CD14-positive monocyte (primary cell): ENCODE results near the gene SHISAL1. TPM values are rescaled to one million over a fixed set of nuclear protein-coding genes. Genes with fewer than 3 reads are reported as not detected.

Experiments used
- DNase-seq, 3 donors: peaks; one replicate each; pipeline ENCODE4 v3.0.0-alpha.2; 2011 to 2022
- H2AFZ ChIP-seq: 2 replicates; pipeline ENCODE4 v1.6.0; 2012; ENCODE audit warnings: mild to moderate bottlenecking, low read depth, low read length, inconsistent platforms; ENCODE audit not compliant: insufficient read depth, poor library complexity, severe bottlenecking
- H3K27ac ChIP-seq, 2 donors: 1 replicate in 1 of 2; 2 replicates in 1 of 2; pipeline ENCODE4 v1.5.1; 2012 to 2013; ENCODE audit warnings: low read length in 2 of 2, control low read depth in 1 of 2, inconsistent platforms in 1 of 2, low read depth in 1 of 2, mild to moderate bottlenecking in 1 of 2
- H3K27me3 ChIP-seq, 2 donors: one replicate each; pipeline versions ENCODE4 v1.6.0 to v1.6.1; 2011 to 2013; ENCODE audit warnings: low read length in 2 of 2; ENCODE audit not compliant: control insufficient read depth in 2 of 2, insufficient read depth in 2 of 2
- H3K36me3 ChIP-seq, 2 donors: replicated peaks in 1 of 2; 1 replicate in 1 of 2; 2 replicates in 1 of 2; pipeline versions ENCODE4 v1.5.1 to v1.6.1; 2012 to 2013; ENCODE audit warnings: low read length in 2 of 2, control low read depth in 1 of 2, inconsistent platforms in 1 of 2, mild to moderate bottlenecking in 1 of 2; ENCODE audit not compliant: insufficient read depth in 2 of 2, control insufficient read depth in 1 of 2
- H3K4me1 ChIP-seq, 2 donors: 1 replicate in 1 of 2; 2 replicates in 1 of 2; pipeline versions ENCODE4 v1.5.1 to v1.6.1; 2012 to 2013; ENCODE audit warnings: low read length in 2 of 2, control low read depth in 1 of 2, inconsistent platforms in 1 of 2, mild to moderate bottlenecking in 1 of 2, moderate library complexity in 1 of 2; ENCODE audit not compliant: insufficient read depth in 2 of 2, control insufficient read depth in 1 of 2
- H3K4me2 ChIP-seq: replicated peaks from 2 replicates; pipeline ENCODE3; 2012; ENCODE audit warnings: low read length, moderate library complexity, mild to moderate bottlenecking; ENCODE audit not compliant: poor library complexity, severe bottlenecking; ENCODE audit errors: extremely low read depth
- H3K4me3 ChIP-seq, 3 experiments: fragments of 200-600 bp in 1 of 3; sonication (generic) in 1 of 3; replicated peaks in 1 of 3; 1 replicate in 2 of 3; 2 replicates in 1 of 3; pipeline ENCODE4 v1.5.1; 2011 to 2013; ENCODE audit warnings: low read length in 3 of 3, mild to moderate bottlenecking in 3 of 3, control low read depth in 2 of 3, low read depth in 2 of 3, inconsistent platforms in 1 of 3, moderate library complexity in 1 of 3
- H3K79me2 ChIP-seq: 2 replicates; pipeline ENCODE4 v1.6.0; 2012; ENCODE audit warnings: mild to moderate bottlenecking, control low read depth, inconsistent platforms, low read length, moderate library complexity; ENCODE audit not compliant: insufficient read depth
- H3K9ac ChIP-seq: 2 replicates; pipeline ENCODE4 v1.6.0; 2017; ENCODE audit warnings: low read length, mild to moderate bottlenecking; ENCODE audit not compliant: insufficient read depth, poor library complexity, severe bottlenecking
- H3K9me3 ChIP-seq, 2 donors: replicated peaks in 1 of 2; 1 replicate in 1 of 2; 2 replicates in 1 of 2; pipeline versions ENCODE4 v1.5.1 to v1.6.1; 2012 to 2013; ENCODE audit warnings: low read length in 2 of 2, control low read depth in 1 of 2; ENCODE audit not compliant: control insufficient read depth in 1 of 2, insufficient read depth in 1 of 2
- H4K20me1 ChIP-seq: 2 replicates; pipeline ENCODE4 v1.6.0; 2012; ENCODE audit warnings: mild to moderate bottlenecking, low read length, control low read depth, moderate library complexity; ENCODE audit not compliant: insufficient read depth
- H3K27ac Mint-ChIP-seq, 7 donors: one replicate each; pipeline ENCODE4 v1.8.0; 2020; ENCODE audit warnings: mild to moderate bottlenecking in 7 of 7, mixed read lengths in 7 of 7, moderate library complexity in 6 of 7, inconsistent platforms in 2 of 7
- H3K27me3 Mint-ChIP-seq, 3 donors: one replicate each; pipeline ENCODE4 v1.8.0; 2021 to 2022; ENCODE audit warnings: low read depth in 3 of 3, mild to moderate bottlenecking in 3 of 3, mixed read lengths in 3 of 3, moderate library complexity in 3 of 3, inconsistent platforms in 1 of 3
- H3K36me3 Mint-ChIP-seq, 2 donors: one replicate each; pipeline ENCODE4 v1.8.0; 2020; ENCODE audit warnings: mixed read lengths in 2 of 2, inconsistent platforms in 1 of 2, mild to moderate bottlenecking in 1 of 2
- H3K4me1 Mint-ChIP-seq: one replicate; pipeline ENCODE4 v1.8.0; 2020; ENCODE audit warnings: mild to moderate bottlenecking, mixed read lengths
- H3K4me3 Mint-ChIP-seq, 2 donors: one replicate each; pipeline ENCODE4 v1.8.0; 2020; ENCODE audit warnings: mild to moderate bottlenecking in 2 of 2, mixed read lengths in 2 of 2, moderate library complexity in 1 of 2
- H3K9me3 Mint-ChIP-seq, 7 donors: one replicate each; pipeline ENCODE4 v1.8.0; 2020 to 2022; ENCODE audit warnings: mixed read lengths in 7 of 7, mild to moderate bottlenecking in 6 of 7, moderate library complexity in 6 of 7, inconsistent platforms in 2 of 7
- WGBS: methylation state at CpG from one replicate; pipeline ENCODE4 v1.1.5; 2013; ENCODE audit warnings: missing lambda C conversion rate; ENCODE audit not compliant: insufficient coverage; 5-methylcytosine and 5-hydroxymethylcytosine counted together
- intact Hi-C, 2 donors: fragments of 100-400 bp; cut with micrococcal nuclease; formaldehyde crosslinking; loops; one replicate each; pipeline versions ENCODE4 v1.15.0 to v1.15.1; 2023
- polyA plus RNA-seq, 3 donors: library from polyadenylated mRNA; depleted of rRNA in 1 of 3; unstranded in 2 of 3; stranded (reverse) in 1 of 3; fragments of 300-500 nt in 2 of 3; fragments of >200 nt in 1 of 3; fragmentation: Illumina TruSeq in 2 of 3; gene quantifications; 1 replicate in 2 of 3; 2 replicates in 1 of 3; pipeline ENCODE4 v1.2.3, GENCODE V29; 2012 to 2021
- TF ChIP-seq, protein P1 (sequence below): fragments of 200-600 bp; IDR thresholded peaks from one replicate; pipeline ENCODE4 v1.8.0; 2022; ENCODE audit warnings: antibody characterized with exemption, mild to moderate bottlenecking

SHISAL1 gene
- polyA plus RNA-seq, 3 donors: not detected

DNA sequence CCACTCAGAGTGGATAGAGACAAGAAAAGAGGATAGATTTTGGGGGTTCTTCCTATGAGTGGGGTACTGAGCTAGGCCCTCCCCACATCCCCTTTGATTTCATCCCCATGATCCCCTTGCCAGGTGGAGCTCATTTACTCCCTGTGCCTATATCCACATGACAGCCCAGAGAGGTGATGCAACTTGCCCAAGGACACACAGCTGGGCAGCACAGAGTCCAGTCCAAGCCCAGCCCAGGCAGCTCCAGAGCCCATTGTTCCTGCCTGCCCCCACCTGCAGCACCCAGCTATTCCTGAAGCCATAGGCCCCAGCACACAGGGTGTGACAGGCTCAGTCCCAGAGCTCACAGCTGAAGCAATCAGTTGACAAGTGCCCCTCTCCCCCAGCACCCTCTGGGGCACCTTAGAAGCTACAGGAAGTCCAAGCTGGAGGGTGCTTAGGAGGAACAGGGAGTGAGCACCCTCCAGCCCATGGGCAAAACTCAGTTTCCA is 41.7 kb downstream of the SHISAL1 start:
- TF ChIP-seq, protein P1, sequence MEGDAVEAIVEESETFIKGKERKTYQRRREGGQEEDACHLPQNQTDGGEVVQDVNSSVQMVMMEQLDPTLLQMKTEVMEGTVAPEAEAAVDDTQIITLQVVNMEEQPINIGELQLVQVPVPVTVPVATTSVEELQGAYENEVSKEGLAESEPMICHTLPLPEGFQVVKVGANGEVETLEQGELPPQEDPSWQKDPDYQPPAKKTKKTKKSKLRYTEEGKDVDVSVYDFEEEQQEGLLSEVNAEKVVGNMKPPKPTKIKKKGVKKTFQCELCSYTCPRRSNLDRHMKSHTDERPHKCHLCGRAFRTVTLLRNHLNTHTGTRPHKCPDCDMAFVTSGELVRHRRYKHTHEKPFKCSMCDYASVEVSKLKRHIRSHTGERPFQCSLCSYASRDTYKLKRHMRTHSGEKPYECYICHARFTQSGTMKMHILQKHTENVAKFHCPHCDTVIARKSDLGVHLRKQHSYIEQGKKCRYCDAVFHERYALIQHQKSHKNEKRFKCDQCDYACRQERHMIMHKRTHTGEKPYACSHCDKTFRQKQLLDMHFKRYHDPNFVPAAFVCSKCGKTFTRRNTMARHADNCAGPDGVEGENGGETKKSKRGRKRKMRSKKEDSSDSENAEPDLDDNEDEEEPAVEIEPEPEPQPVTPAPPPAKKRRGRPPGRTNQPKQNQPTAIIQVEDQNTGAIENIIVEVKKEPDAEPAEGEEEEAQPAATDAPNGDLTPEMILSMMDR: no peak
- Mint-ChIP-seq H3K36me3 (no peaks in the 10 kb centered on the region), H3K4me3 (no peak overlapping the region), H3K27ac (no peak overlapping the region), H3K27me3 (peaks cover 0 to 9% (median 4%) of the 10 kb centered on the region in 3 donors), H3K4me1 (no peaks in the 10 kb centered on the region), H3K9me3 (no peaks in the 10 kb centered on the region)
- H3K4me1 ChIP-seq: no peaks in the 10 kb centered on the region
- H3K36me3 ChIP-seq: no peaks in the 10 kb centered on the region
- H3K27me3 ChIP-seq: no peaks in the 10 kb centered on the region
- H3K4me3 ChIP-seq: no peak overlapping the region
- no peaks in the 10 kb centered on the region for H3K9me3 ChIP-seq
- no peak overlapping the region for H2AFZ ChIP-seq
- intact Hi-C loops: no loop called here
- no peak overlapping the region for H3K27ac ChIP-seq
- no peak overlapping the region for H3K9ac ChIP-seq
- no peaks in the 10 kb centered on the region for H4K20me1 ChIP-seq
- no peaks in the 10 kb centered on the region for H3K79me2 ChIP-seq
- no peak for DNase-seq
- H3K4me2 ChIP-seq: no peak overlapping the region

- no peak overlapping the region for H3K27ac ChIP-seq
- H3K27me3 ChIP-seq: no peaks in the 10 kb centered on the region
- WGBS: 98% methylated on average over 9 of the region's 9 CpGs
- H3K4me3 ChIP-seq: no peak overlapping the region
- no peaks in the 10 kb centered on the region for H3K36me3 ChIP-seq
- H3K27me3 Mint-ChIP-seq: peaks cover 2 to 9% (median 4%) of the 10 kb centered on the region in 3 donors
- no peaks in the 10 kb centered on the region for H3K9me3 ChIP-seq
- H4K20me1 ChIP-seq: no peaks in the 10 kb centered on the region
- H3K4me3 Mint-ChIP-seq: no peak overlapping the region
- H3K4me1 ChIP-seq: no peaks in the 10 kb centered on the region
- H3K4me2 ChIP-seq: no peak overlapping the region
- H3K27ac Mint-ChIP-seq: no peak overlapping the region
- no peak for DNase-seq
- H3K79me2 ChIP-seq: no peaks in the 10 kb centered on the region
- H3K9ac ChIP-seq: no peak overlapping the region
- H3K4me1 Mint-ChIP-seq: no peaks in the 10 kb centered on the region
- H2AFZ ChIP-seq: no peak overlapping the region
- no peaks in the 10 kb centered on the region for H3K9me3 Mint-ChIP-seq
- intact Hi-C loops: no loop called here
- TF ChIP-seq, protein P1: no peak
- H3K36me3 Mint-ChIP-seq: no peaks in the 10 kb centered on the region
Measured at GRCh38 chr22:44270556-44270880, 42.2 kb downstream of the SHISAL1 start.
